ENCODE results near the gene ZNF217. TPM values are rescaled to one million over a fixed set of nuclear protein-coding genes. Genes with fewer than 3 reads are reported as not detected.
"Not testable (repeated sequence)": the region's sequence is repeated elsewhere in the genome, so short reads cannot be mapped to it uniquely, and the experiment has no call there.

ZNF217 gene
- total and polyA plus RNA-seq, 2 experiments from 2014 or later = 10.4 to 23.5 TPM

- in situ Hi-C loops (cut with MboI) = no loop called here
- Histone ChIP-seq H3K36me3 (ENCODE audit: low read depth) (no peaks in the 10 kb centered on the region), H2AFZ (peak overlapping the region; percentile 34), H3K4me3 (no peak overlapping the region), H3K79me2 (ENCODE audit: insufficient read depth) (no peaks in the 10 kb centered on the region), H3K27me3 (replicated peaks; ENCODE audit: insufficient read depth) (no peaks in the 10 kb centered on the region), H3K27ac (no peak overlapping the region), H3F3A (ENCODE audit: insufficient read depth) (no peaks in the 10 kb centered on the region), H3K9me2 (ENCODE audit: insufficient read depth) (no peaks in the 10 kb centered on the region), H3K4me1 (ENCODE audit: insufficient read depth) (peaks cover 34% of the 10 kb centered on the region), H3K4me2 (ENCODE audit: unreplicated experiment) (no peak overlapping the region), H3K9ac (no peak overlapping the region), H3K9me3 (ENCODE audit: low read depth) (no peaks in the 10 kb centered on the region), H4K20me1 (ENCODE audit: insufficient read depth) (no peaks in the 10 kb centered on the region)
- 96 to 97% methylated on average over 8 of the region's 8 CpGs for WGBS, 2 experiments (ENCODE audit: low coverage in 1 of 2, low lambda C conversion rate in 2 of 2, missing lambda C conversion rate in 2 of 2)
- peak; percentile 59 for DNase-seq
- TF ChIP-seq EZH2phosphoT487 (IDR thresholded peaks at IDR 0.05; ENCODE audit: insufficient read depth, low read depth) (no peak), EZH2 (IDR thresholded peaks at IDR 0.05; ENCODE audit: insufficient read depth, poor library complexity, severe bottlenecking) (no peak)
Measured at GRCh38 chr20:53606364-53606985, 12.8 kb upstream of the ZNF217 start.

GRCh38 chr20:53605401-53605800, 11.8 kb upstream of the ZNF217 start:
- H4K20me1 ChIP-seq (ENCODE audit: insufficient read depth); H3K9me2 ChIP-seq (ENCODE audit: insufficient read depth); H3K9me3 ChIP-seq (ENCODE audit: low read depth); H3K27me3 ChIP-seq (replicated peaks; ENCODE audit: insufficient read depth); H2AFZ ChIP-seq; H3F3A ChIP-seq (ENCODE audit: insufficient read depth); in situ Hi-C loops (cut with MboI); H3K9ac ChIP-seq; H3K4me2 ChIP-seq (ENCODE audit: unreplicated experiment); DNase-seq; H3K79me2 ChIP-seq (ENCODE audit: insufficient read depth); H3K36me3 ChIP-seq (ENCODE audit: low read depth); H3K27ac ChIP-seq; H3K4me3 ChIP-seq: not testable (repeated sequence)
- peaks cover 24% of the 10 kb centered on the region for H3K4me1 ChIP-seq (ENCODE audit: insufficient read depth)
- WGBS, 2 experiments (ENCODE audit: low coverage in 1 of 2, low lambda C conversion rate in 2 of 2, missing lambda C conversion rate in 2 of 2) = 95 to 99% methylated on average over 5 of the region's 5 CpGs

GRCh38 chr20:53604846-53605245, 11.2 kb upstream of the ZNF217 start:
- H3K27ac ChIP-seq; H3K79me2 ChIP-seq (ENCODE audit: insufficient read depth); H3K4me2 ChIP-seq (ENCODE audit: unreplicated experiment); DNase-seq; H2AFZ ChIP-seq; H3K9me2 ChIP-seq (ENCODE audit: insufficient read depth); in situ Hi-C loops (cut with MboI); H3K4me3 ChIP-seq; H3F3A ChIP-seq (ENCODE audit: insufficient read depth); H3K36me3 ChIP-seq (ENCODE audit: low read depth); H3K9ac ChIP-seq; H3K27me3 ChIP-seq (replicated peaks; ENCODE audit: insufficient read depth); H3K9me3 ChIP-seq (ENCODE audit: low read depth); H4K20me1 ChIP-seq (ENCODE audit: insufficient read depth): not testable (repeated sequence)
- WGBS, 2 experiments (ENCODE audit: low coverage in 1 of 2, low lambda C conversion rate in 2 of 2, missing lambda C conversion rate in 2 of 2) = 93 to 98% methylated on average over 3 to 4 of the region's 5 CpGs
- H3K4me1 ChIP-seq (ENCODE audit: insufficient read depth) = peaks cover 21% of the 10 kb centered on the region

- DNase-seq = no peak
- Histone ChIP-seq H3K36me3 (ENCODE audit: low read depth) (no peaks in the 10 kb centered on the region), H4K20me1 (ENCODE audit: insufficient read depth) (no peaks in the 10 kb centered on the region), H3K27ac (no peak overlapping the region), H3K79me2 (ENCODE audit: insufficient read depth) (no peaks in the 10 kb centered on the region), H3K4me3 (no peak overlapping the region), H2AFZ (no peak overlapping the region), H3K9me2 (ENCODE audit: insufficient read depth) (no peaks in the 10 kb centered on the region), H3F3A (ENCODE audit: insufficient read depth) (no peaks in the 10 kb centered on the region), H3K27me3 (replicated peaks; ENCODE audit: insufficient read depth) (no peaks in the 10 kb centered on the region), H3K4me1 (ENCODE audit: insufficient read depth) (0 out of 2 replicates have a peak, but pooled peaks cover 8% of the 10 kb centered on the region), H3K9ac (no peak overlapping the region), H3K9me3 (ENCODE audit: low read depth) (no peaks in the 10 kb centered on the region), H3K4me2 (ENCODE audit: unreplicated experiment) (no peak overlapping the region)
- in situ Hi-C loops (cut with MboI) = no loop called here
- 98 to 100% methylated on average over 1 of the region's 1 CpG for WGBS, 2 experiments (ENCODE audit: low coverage in 1 of 2, low lambda C conversion rate in 2 of 2, missing lambda C conversion rate in 2 of 2)
- no peak for TF ChIP-seq EZH2 (IDR thresholded peaks at IDR 0.05; ENCODE audit: insufficient read depth, poor library complexity, severe bottlenecking)
- no peak for TF ChIP-seq EZH2phosphoT487 (IDR thresholded peaks at IDR 0.05; ENCODE audit: insufficient read depth, low read depth)
Measured at GRCh38 chr20:53602661-53603060, 9.0 kb upstream of the ZNF217 start.
